Right cardiac atrium (tissue), 5 donors: Measurements from ENCODE around the gene ANK3. TPM values are rescaled to one million over a fixed set of nuclear protein-coding genes. Genes with fewer than 3 reads are reported as not detected.
A peak's percentile ranks its signal among the peaks of the same experiment; 100 is the strongest.

Experiments used
- ATAC-seq, 2 donors: fragments of 200-7000 bp; cut with Tn5 transposase; one replicate each; pipeline versions ENCODE4 v1.8.0 to v1.9.1; 2020; ENCODE audit warnings: moderate library complexity in 2 of 2, mild to moderate bottlenecking in 1 of 2
- DNase-seq, 3 donors: peaks; one replicate each; pipeline ENCODE4 v3.0.0-alpha.2; 2020
- H3K27ac ChIP-seq: one replicate; pipeline ENCODE4 v1.5.1; 2013; ENCODE audit warnings: mild to moderate bottlenecking, low read length, control low read depth, moderate library complexity
- H3K27me3 ChIP-seq: one replicate; pipeline ENCODE4 v1.6.1; 2013; ENCODE audit not compliant: control insufficient read depth, insufficient read depth
- H3K4me1 ChIP-seq: one replicate; pipeline ENCODE4 v1.6.1; 2013; ENCODE audit warnings: low read length; ENCODE audit not compliant: control insufficient read depth, insufficient read depth
- H3K4me3 ChIP-seq: one replicate; pipeline ENCODE4 v1.5.1; 2013; ENCODE audit warnings: low read length, control low read depth
- H3K9me3 ChIP-seq: one replicate; pipeline ENCODE4 v1.6.1; 2013; ENCODE audit warnings: low read length; ENCODE audit not compliant: control insufficient read depth
- WGBS: extraction: QIAGEN DNeasy Blood & Tissue Kit; methylation state at CpG from one replicate; pipeline ENCODE4 v1.1.7; 2013; 5-methylcytosine and 5-hydroxymethylcytosine counted together
- intact Hi-C, 4 donors: fragments of 100-400 bp; cut with DNase I; formaldehyde crosslinking; loops; one replicate each; pipeline versions ENCODE4 v1.11.0 to v1.14.0; 2022 to 2023
- polyA plus RNA-seq: library from polyadenylated mRNA; stranded (reverse); fragments of 200-250 nt; gene quantifications from one replicate; pipeline ENCODE4 v1.2.3, GENCODE V29; 2013
- total RNA-seq, 4 donors: library from RNA; stranded (reverse); fragmentation: NEBNext Ultra II Directional; extraction: Animal tissue kit (Norgen Biotek cat#: 25700); gene quantifications; one replicate each; pipeline ENCODE4 v1.2.1, GENCODE V29; 2021
- donor health status: healthy with polysubstance abuse.
- donor health status: DM: no; HTN: yes; CAD: no.
- donor health status: DM: no; HTN: no; CAD: no.
- donor health status: DM: no; HTN: yes; CAD: no; lungs with severe emphysema.
- donor health status: DM: yes; HTN: yes; CAD: no.

The ANK3 gene
- total and polyA plus RNA-seq, 5 donors, result 59.8 to 196 (median 171) TPM

- peak overlapping the region; percentile 18 for H3K27ac ChIP-seq
- peaks cover 3% of the 10 kb centered on the region for H3K4me1 ChIP-seq
- H3K27me3 ChIP-seq, result no peaks in the 10 kb centered on the region
- 61% methylated on average over 2 of the region's 2 CpGs for WGBS
- H3K9me3 ChIP-seq, result no peaks in the 10 kb centered on the region
- DNase-seq (no peak), ATAC-seq (no peak)
- no peak overlapping the region for H3K4me3 ChIP-seq
- intact Hi-C loops, result loop anchor here in 1 of 4 donors (10.0 kb wide), 1 partner anchor 120 kb away; no protein-coding TSS in a partner anchor
Measured at GRCh38 chr10:60304829-60305379, 84.8 kb downstream of the ANK3 start.

- no peaks in the 10 kb centered on the region for H3K9me3 ChIP-seq
- intact Hi-C loops, result loop anchor here in 1 of 4 donors (10.0 kb wide), 1 partner anchor 121 kb away; no protein-coding TSS in a partner anchor
- no peak overlapping the region for H3K27ac ChIP-seq
- peaks cover 3% of the 10 kb centered on the region for H3K4me1 ChIP-seq
- no peaks in the 10 kb centered on the region for H3K27me3 ChIP-seq
- DNase-seq (no peak), ATAC-seq (no peak)
- WGBS, result 91% methylated on average over 1 of the region's 1 CpG
- H3K4me3 ChIP-seq, result no peak overlapping the region
Measured at GRCh38 chr10:60303778-60304177, 85.9 kb downstream of the ANK3 start.

GRCh38 chr10:60299961-60300883 is 89.5 kb downstream of the ANK3 start:
- DNase-seq (peak in 2 of 3 donors; percentile 37 to 59), ATAC-seq (peak; percentile 88 to 93)

GRCh38 chr10:60299390-60299778 is 90.3 kb downstream of the ANK3 start:
- intact Hi-C loops, result no loop called here
- Histone ChIP-seq H3K27ac (no peak overlapping the region), H3K9me3 (no peaks in the 10 kb centered on the region), H3K4me1 (peaks cover 3% of the 10 kb centered on the region), H3K4me3 (peak overlapping the region; percentile 85), H3K27me3 (no peaks in the 10 kb centered on the region)
- DNase-seq (no peak), ATAC-seq (no peak)
- 51% methylated on average over 1 of the region's 1 CpG for whole genome bisulfite sequencing

More at GRCh38 chr10:60299961-60300883, 89.5 kb downstream of the ANK3 start:
- Histone ChIP-seq H3K9me3 (no peaks in the 10 kb centered on the region), H3K4me1 (peaks cover 6% of the 10 kb centered on the region), H3K4me3 (peak overlapping the region; percentile 85), H3K27ac (peak overlapping the region; percentile 71), H3K27me3 (no peaks in the 10 kb centered on the region)
- intact Hi-C loops, result loop anchor here in 1 of 4 donors (10.0 kb wide), 1 partner anchor 125 kb away; no protein-coding TSS in a partner anchor
- 20% methylated on average over 11 of the region's 11 CpGs for WGBS

- intact Hi-C loops, result no loop called here
- Histone ChIP-seq H3K9me3 (no peaks in the 10 kb centered on the region), H3K27me3 (no peaks in the 10 kb centered on the region), H3K4me1 (peaks cover 5% of the 10 kb centered on the region), H3K4me3 (peak overlapping the region; percentile 85), H3K27ac (no peak overlapping the region)
- 49% methylated on average over 9 of the region's 9 CpGs for WGBS
- DNase-seq, result no peak
- no peak for ATAC-seq
Measured at GRCh38 chr10:60298408-60299389, 91.0 kb downstream of the ANK3 start.

- no peaks in the 10 kb centered on the region for H3K9me3 ChIP-seq
- 38% methylated on average over 1 of the region's 1 CpG for WGBS
- peaks cover 7% of the 10 kb centered on the region for H3K4me1 ChIP-seq
- no peaks in the 10 kb centered on the region for H3K27me3 ChIP-seq
- intact Hi-C loops, result no loop called here
- H3K27ac ChIP-seq, result peak overlapping the region; percentile 70
- DNase-seq (no peak), ATAC-seq (peak; percentile 32 to 33)
- H3K4me3 ChIP-seq, result peak overlapping the region; percentile 18
Measured at GRCh38 chr10:60296073-60296472, 93.6 kb downstream of the ANK3 start.

GRCh38 chr10:60295028-60295937 is 94.4 kb downstream of the ANK3 start:
- intact Hi-C loops, result no loop called here
- Histone ChIP-seq H3K27me3 (no peaks in the 10 kb centered on the region), H3K27ac (peak overlapping the region; percentile 70), H3K4me3 (peak overlapping the region; percentile 18), H3K9me3 (no peaks in the 10 kb centered on the region), H3K4me1 (peaks cover 10% of the 10 kb centered on the region)
- ATAC-seq (no peak), DNase-seq (no peak)
- WGBS, result 70% methylated on average over 9 of the region's 9 CpGs

- Histone ChIP-seq H3K4me1 (peaks cover 13% of the 10 kb centered on the region), H3K27me3 (no peaks in the 10 kb centered on the region), H3K4me3 (peak overlapping the region; percentile 12), H3K27ac (no peak overlapping the region), H3K9me3 (no peaks in the 10 kb centered on the region)
- DNase-seq, result no peak
- 43% methylated on average over 6 of the region's 6 CpGs for WGBS
- ATAC-seq, result no peak
- intact Hi-C loops, result no loop called here
Measured at GRCh38 chr10:60293581-60294175, 96.0 kb downstream of the ANK3 start.

- DNase-seq, result peak in 1 of 3 donors; percentile 30
- 31% methylated on average over 8 of the region's 8 CpGs for WGBS
- intact Hi-C loops, result no loop called here
- Histone ChIP-seq H3K4me1 (peaks cover 14% of the 10 kb centered on the region), H3K9me3 (no peaks in the 10 kb centered on the region), H3K27me3 (no peaks in the 10 kb centered on the region), H3K27ac (peak overlapping the region; percentile 85), H3K4me3 (peak overlapping the region; percentile 12)
- ATAC-seq, result no peak
Measured at GRCh38 chr10:60292998-60293397, 96.7 kb downstream of the ANK3 start.
